ENCODE results near the gene ZDHHC23.

The ZDHHC23 gene, protein sequence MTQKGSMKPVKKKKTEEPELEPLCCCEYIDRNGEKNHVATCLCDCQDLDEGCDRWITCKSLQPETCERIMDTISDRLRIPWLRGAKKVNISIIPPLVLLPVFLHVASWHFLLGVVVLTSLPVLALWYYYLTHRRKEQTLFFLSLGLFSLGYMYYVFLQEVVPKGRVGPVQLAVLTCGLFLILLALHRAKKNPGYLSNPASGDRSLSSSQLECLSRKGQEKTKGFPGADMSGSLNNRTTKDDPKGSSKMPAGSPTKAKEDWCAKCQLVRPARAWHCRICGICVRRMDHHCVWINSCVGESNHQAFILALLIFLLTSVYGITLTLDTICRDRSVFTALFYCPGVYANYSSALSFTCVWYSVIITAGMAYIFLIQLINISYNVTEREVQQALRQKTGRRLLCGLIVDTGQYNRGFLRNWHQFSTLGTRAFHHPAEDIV

DNA sequence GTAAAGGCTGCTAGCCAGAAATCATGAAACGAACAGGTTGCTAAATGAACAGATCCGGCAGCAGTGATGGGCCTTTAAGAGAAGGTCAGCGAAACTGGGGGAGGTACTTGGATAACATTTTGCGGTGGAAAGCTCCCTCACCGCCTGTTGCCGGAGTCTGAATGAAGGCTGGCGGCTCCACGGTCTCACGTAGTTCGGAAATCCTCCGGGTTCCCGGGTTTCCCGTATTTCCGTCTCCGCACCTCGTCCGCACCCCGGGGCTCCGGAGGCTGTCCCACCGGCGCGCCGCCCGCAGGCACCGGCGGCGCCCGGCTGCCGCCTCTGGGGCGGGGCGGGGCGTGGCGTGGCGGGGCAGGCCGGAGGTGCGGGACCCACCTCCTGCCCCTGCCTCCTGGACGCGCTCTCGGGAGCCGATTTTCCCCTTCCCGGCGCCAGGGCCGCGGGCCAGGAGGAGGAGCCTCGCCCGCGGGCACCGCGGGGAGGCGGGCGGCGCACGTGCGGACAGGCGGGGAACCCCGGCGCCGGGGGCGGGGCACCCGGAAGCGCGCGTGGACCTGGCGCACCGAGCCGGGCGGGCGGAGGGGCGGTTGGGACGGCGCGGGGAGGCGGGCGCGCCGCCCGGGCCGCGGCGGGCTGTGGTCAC, at the start of gene ZDHHC23:
Gene ZDHHC23 (plus strand): TSS at position 642 of the 643 bp plus-strand sequence. CDS start 790 bp downstream, outside the sequence.
- peak; percentile 32 to 35 for DNase-seq (ENCODE audit: low read depth in 2 of 2, low spot score in 1 of 2)

DNA sequence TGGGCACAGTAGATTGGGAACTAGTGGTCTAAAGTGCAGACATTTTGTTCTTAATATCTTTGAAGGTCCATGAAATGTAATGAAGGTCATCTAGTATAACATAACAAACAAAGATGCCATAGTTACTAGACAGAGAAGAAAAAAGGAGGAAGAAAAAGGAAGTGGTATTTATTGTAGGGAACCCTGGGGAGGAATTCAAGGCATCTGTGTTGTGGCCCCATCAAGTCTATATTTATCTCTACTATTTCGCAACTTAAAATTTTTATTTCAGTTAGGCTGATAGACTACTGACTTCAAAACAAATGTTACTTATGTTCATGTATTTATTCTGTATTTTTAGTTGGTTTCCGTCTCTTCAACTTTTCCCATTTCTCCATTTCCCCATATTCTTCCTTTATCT, 48.9 kb upstream of the ZDHHC23 start:
- DNase-seq (ENCODE audit: low read depth in 2 of 2, low spot score in 1 of 2) = no peak

DNA sequence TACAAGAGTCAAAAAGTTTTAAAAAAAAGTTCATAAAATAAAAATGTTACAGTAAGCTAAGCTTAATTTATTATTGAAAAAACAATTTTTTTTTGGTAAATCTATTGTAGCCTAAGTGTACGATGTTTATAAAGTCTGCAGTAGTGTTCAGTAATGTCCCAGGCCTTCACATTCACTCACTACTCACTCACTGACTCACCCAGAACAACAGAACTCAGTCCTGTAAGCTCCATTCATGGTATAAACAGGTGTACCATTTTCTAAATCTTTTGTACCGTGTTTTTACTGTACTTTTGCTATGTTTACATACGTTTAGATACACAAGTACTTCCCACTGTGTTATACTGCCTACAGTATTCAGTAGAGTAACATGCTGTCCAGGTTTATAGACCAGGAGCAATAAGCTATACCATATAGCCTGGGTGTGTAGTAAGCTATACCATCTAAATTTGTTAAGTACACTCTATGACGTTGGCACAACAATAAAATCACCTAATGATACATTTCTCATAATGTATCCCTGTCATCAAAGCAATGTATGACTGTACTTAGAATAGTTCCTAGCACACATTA, 41.2 kb upstream of the ZDHHC23 start:
- no peak for DNase-seq (ENCODE audit: low read depth in 2 of 2, low spot score in 1 of 2)

DNA sequence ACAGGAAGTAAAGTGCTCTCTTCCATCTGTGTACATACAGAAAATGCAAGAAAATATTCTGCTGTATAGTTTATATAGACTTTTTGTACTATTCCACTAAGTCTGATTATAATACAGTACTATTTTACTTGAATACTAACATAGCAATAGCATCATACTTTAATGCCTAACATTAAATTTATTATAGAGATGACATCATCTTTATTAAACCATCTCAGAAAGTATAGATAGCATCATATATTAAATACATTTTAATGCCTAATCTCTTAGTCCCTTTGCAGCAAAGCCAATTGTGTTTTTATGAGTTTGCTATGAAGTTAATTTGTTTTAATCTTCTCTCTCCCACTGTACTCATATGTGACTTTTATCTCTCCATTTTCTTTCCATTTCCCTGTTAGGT, 39.7 kb upstream of the ZDHHC23 start:
- no peak for DNase-seq (ENCODE audit: low read depth in 2 of 2, low spot score in 1 of 2)

DNA sequence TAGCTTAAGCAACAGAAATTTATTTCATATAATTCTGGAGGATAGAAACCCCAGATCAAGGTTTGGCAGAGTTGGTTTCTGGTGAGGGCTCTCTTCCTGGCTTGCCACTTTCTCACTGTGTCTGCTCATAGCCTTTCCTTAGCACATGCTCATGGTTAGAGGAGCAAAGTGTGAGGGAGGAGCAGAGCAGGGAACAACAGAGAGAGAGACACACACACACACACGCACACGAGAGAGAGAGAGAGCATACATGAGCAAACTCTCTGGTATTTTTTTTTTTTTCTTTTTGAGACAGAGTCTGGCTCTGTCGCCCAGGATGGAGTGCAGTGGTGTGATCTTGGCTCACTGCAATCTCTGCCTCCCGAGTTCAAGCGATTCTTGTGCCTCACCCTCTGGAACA, 36.8 kb upstream of the ZDHHC23 start:
- no peak for DNase-seq (ENCODE audit: low read depth in 2 of 2, low spot score in 1 of 2)

DNA sequence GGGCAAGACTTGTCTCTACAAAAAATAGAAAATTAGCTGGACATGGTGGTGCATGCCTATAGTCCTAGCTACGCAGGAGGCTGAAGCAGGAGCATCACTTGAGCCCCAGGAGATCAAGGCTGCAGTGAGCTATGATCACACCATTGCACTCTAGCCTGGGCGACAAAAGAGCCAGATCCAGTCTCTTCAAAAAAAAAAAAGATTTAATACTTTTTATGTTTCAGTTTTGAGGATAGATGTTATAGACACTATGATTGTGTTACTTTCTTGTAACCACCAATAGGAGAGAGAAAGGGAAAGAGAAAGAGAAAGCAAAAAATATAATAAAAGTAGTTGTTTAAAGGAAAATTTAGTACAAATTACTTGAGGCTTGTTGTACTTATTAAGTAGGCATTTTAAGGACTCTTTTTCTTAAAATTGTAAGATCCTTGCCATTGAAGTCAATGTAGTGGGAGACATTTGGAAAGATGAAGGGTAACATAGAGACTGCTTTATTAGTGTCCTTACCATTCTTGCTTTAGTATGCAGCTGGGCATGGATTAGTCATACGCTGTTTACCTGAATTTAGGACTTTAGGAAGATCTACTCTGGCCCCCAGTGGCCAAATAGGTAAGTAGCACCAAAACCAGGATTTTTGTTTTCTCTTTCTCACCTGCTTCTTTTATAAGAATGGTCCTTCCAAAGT, 35.1 kb upstream of the ZDHHC23 start:
- no peak for DNase-seq (ENCODE audit: low read depth in 2 of 2, low spot score in 1 of 2)

DNA sequence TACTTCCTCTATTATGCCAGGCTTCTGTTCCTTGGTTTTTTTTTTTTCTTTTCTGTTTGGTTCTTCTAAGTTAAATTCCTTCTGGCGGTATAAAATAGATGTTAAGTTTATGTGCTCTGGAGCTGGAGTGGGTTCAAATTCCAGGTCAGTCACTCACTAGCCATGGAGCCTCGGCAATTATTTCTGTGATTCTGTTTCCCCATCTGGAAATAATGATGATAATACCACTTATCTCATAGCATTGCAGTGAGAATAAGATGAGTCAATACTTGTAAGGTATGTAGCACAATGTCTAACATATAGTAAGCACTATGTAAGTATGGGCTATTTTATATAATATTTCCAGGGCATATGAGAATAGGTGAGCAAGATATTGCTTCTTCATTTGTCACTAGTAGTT, 33.2 kb upstream of the ZDHHC23 start:
- no peak for DNase-seq (ENCODE audit: low read depth in 2 of 2, low spot score in 1 of 2)

DNA sequence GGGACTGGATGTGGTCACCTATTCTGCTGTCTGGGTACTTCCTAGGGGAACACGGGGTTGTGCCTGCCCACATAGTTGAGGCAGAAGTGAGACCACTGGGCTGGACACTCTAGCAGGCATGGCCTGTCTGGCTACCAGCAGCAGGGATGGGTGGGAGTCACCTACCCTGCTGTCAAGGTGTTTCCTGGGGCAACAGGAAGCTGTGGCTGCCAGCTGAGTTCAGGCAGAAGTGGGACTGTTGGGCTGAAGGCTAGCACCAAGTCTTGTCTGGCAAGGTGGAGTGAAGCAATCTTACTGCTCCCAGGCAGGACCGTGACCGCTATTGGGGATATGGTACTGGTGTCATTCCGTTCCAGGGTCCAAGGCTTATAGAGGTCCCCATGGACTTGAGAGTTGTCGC, 20.3 kb upstream of the ZDHHC23 start:
- DNase-seq (ENCODE audit: low read depth in 2 of 2, low spot score in 1 of 2) = no peak

DNA sequence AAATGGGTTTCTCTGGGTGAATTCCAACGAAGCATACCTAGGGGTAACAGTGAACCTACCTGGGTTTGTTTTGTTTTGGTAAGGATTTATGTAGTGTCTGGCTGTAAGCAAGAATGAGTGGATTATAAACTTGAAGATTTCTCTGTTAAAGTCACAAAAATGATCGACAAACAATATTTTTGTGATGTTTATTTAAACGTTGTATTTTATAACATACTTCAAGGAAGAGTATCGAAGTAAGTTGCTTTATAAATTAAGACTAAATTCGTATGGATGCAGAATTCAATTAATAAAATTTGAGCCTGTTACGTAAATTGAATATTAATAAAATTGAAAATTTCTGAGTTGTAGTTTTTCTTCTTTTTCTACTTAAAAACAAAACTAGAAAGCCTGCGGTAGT, 982 bp upstream of the ZDHHC23 start:
- no peak for DNase-seq (ENCODE audit: low read depth in 2 of 2, low spot score in 1 of 2)

DNA sequence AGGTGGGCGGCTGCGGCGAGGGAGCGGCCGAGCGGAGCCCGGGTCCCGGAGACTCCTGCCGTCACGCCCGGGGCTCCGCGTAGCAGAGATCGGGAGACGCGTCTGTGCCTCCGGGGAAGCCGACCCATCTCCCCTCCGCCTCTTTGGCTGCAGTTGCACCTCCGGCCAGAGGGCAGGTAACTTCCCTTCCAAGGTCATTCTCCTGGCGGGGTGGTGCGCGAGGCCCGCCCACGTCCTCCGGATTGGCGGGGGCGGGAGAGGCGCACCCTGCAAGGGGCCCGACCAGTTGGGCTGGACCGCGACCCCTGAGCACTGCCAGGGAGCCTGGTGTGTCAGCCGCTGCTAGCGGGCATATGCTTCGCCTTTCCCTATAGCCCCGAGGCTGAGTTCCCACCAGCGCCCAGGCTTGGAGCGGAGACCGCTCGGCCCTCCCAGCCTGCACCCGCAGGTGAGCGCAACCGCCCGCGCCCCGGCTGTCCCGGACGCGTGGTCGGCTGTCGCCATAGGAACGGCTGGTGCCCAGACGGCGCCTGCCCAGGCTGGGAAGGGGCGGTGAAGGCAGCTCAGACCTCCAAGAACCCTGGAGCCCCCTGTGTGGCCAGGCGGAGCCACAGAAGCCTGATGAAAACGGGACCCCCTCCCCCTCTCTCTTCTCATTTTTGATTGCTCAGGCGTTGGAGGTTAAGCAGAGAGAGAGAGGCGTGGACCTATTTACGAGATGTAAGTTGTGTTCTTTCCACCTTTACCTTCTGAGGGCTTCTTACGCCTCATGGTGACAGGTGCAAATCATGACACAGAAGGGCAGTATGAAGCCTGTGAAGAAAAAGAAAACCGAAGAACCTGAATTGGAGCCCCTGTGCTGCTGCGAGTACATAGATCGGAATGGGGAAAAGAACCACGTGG, 453 bp downstream of the ZDHHC23 start:
- DNase-seq (ENCODE audit: low read depth in 2 of 2, low spot score in 1 of 2) = no peak

DNA sequence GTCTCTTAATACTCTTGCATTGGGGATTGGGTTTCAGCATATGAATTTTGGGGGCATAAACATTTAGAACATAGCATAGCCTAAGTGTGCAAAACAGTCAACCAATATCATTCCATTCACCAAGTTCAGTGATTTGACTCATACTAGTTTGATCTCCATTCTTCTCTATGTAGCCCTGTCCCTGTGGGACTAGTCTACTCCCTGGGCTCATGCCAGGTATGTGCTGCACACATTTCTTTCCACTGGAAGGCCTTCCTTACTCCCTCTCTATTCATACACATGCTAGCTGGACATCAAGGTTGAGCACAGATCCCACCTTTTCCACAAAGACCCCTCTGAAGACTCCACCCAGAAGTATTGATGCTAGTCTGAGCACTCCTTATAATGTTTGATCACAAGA, 5.1 kb downstream of the ZDHHC23 start:
- no peak for DNase-seq (ENCODE audit: low read depth in 2 of 2, low spot score in 1 of 2)

DNA sequence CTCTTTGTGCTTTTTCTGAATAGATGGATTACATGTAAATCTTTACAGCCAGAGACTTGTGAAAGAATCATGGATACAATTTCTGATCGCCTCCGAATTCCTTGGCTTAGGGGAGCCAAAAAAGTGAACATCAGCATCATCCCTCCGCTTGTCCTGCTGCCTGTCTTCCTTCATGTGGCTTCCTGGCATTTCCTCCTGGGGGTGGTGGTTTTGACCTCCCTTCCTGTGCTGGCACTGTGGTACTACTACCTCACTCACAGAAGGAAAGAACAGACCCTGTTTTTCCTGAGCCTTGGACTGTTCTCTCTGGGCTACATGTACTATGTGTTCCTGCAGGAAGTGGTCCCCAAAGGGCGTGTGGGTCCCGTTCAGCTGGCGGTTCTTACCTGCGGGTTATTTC, 5.9 kb downstream of the ZDHHC23 start:
- no peak for DNase-seq (ENCODE audit: low read depth in 2 of 2, low spot score in 1 of 2)

DNA sequence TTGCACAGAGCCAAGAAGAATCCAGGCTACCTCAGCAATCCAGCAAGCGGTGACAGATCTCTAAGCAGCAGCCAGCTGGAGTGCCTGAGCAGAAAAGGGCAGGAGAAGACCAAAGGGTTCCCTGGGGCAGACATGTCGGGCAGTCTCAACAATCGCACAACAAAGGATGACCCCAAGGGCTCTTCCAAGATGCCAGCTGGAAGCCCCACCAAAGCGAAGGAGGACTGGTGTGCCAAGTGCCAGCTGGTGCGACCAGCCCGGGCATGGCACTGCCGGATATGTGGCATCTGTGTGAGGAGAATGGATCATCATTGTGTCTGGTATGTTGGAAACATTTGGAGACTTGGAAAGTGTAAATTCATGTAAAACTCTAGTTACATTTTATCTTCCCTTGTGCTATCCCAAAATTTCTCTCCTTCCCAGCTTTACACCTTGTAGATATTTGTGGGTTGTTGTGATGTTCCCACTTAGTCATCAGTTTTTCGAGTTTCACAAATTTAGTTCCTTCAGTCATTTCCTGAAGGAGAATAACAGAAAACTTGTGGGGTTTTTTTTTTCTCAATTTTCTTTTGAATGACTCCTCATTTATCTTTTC, 6.4 kb downstream of the ZDHHC23 start:
- no peak for DNase-seq (ENCODE audit: low read depth in 2 of 2, low spot score in 1 of 2)

DNA sequence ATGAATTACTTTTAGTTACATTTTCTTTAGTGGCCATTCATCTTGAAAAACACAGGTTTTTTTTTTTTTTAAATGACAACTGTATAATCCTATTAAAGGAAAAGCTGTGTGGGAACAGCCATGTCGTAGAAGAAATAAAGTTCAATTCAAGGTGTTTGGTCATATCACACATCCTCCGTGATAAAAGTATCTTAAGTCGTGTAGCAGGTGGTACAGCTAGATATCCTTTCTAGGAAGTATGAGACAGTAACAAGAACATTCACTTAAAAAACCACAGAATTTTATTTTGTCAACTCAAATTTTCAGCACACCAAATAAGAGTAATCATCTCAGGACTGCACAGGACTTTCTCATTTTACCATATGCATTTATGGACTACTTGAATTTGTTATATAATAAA, 16.1 kb downstream of the ZDHHC23 start:
- DNase-seq (ENCODE audit: low read depth in 2 of 2, low spot score in 1 of 2) = no peak

DNA sequence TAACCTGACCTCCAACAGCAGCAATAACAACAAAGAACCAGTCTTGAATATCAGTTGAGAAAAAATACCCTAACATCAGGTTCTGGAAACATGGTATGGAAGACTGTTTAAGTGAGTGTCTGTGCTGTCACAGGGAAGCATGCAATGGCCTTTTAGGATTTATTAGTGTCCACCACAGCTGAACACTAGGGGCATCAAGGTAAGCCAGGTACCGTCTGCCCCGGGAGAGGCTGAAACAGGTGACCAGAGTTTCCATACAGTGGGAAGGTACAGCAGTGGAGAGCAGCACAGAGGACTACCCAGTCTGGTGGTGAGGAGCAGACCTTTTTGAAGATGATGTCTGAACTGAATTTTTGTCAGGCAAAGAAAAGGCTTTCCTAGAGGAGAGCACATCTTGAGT, 18.4 kb downstream of the ZDHHC23 start:
- DNase-seq (ENCODE audit: low read depth in 2 of 2, low spot score in 1 of 2) = no peak

DNA sequence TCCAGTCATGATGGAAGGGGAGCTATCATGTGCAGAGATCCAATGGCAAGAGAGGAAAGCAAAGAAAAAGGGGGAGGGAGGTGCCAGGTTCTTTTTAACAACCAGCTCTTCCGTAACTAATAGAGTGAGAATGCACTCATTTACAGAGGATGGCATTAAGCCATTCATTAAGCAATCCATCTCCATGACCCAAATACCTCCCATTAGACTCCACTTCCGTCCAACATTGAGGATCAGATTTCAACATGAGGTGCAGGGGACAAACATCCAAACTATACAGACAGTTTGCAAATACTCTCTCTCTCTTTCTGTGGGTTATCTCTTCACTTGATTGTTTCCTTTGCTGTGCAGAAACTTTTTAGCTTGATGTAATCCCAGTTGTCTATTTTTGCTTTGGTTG, 21.2 kb downstream of the ZDHHC23 start:
- no peak for DNase-seq (ENCODE audit: low read depth in 2 of 2, low spot score in 1 of 2)

DNA sequence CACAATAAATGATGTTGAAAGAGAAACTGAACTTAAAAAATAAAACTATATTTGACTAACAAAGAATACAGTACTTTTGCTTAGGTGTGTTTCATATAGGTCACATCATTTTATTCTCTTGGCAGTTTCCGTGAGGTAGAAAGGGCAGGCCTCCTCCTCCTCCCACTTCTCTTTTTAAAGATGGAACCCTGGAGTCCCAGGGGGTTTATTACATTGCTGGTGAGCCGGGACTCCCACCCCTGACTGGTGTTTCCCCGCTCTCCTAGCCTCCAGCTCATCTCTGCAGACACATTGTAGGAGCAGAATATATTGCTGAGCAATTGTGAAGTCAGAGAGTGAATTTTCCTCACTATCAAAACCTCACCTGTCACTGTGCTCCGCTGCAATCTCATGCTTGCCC, 30.0 kb downstream of the ZDHHC23 start:
- no peak for DNase-seq (ENCODE audit: low read depth in 2 of 2, low spot score in 1 of 2)

DNA sequence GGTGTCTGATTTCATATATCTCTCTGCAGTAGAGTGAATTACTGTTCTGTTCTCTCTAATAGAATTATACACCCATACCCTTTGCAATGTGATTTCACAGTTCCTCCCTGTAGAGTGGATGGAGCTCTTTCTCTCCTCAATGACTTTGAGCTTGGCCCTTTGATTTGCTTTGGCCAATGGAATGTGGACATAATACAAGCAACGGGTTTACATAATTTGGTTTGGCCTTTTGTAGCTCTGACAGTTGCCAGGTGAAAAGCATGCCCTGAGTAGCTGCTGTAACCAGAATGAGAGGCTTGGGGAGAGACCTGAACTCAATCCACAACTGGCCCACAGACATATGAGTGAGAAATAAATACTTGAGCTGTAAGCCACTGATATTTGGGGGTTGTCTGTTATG, 32.1 kb downstream of the ZDHHC23 start:
- DNase-seq (ENCODE audit: low read depth in 2 of 2, low spot score in 1 of 2) = no peak

DNA sequence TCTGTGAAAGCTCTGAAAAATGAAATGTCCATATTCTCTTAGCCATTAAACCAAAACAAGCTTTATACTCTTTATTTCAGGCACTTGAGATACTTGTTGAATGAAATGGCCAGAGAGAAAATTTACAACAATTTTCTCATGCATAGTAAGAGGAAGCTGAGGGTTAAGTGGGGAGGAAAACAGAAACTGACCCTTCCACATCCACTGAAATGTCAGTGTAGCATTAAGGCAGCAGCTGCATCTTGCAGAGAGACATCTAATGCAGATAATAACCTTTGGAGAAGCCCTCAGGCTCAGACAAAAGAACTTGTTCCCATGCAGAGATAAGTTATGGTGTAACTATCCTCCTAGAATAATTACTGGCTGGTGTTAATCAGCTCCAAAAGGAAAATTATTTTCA, 34.0 kb downstream of the ZDHHC23 start:
- no peak for DNase-seq (ENCODE audit: low read depth in 2 of 2, low spot score in 1 of 2)

DNA sequence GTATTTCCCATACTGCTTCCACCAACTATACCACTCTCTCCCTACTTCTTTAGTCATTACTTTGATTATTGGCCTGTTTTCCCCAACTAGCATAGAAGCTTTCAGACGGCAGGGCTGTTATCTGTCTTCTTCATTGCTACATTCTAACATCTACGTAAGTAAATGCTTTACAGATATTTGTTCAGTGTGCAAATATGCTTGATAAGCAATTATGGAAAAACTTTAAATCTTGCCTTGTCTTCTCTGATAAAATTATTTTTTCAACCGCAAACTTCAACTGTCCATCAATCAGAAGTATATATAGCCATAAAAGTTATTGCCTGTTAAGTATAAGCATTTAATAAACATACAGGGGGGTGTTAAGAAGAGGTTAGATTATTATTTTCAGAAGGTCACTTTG, 35.7 kb downstream of the ZDHHC23 start:
- DNase-seq (ENCODE audit: low read depth in 2 of 2, low spot score in 1 of 2) = no peak
